22Rv1 (cell line): Measurements from ENCODE around the gene TBCEL.

Source experiments
- ZFX ChIP-seq: fragments of 450-650 bp; IDR thresholded peaks from 2 replicates; pipeline ENCODE4 v1.6.1; 2017; ENCODE audit warnings: antibody characterized with exemption, borderline replicate concordance
- TF ChIP-seq, protein P1 (sequence below): fragments of 450-650 bp; IDR thresholded peaks from 2 replicates; pipeline ENCODE4 v1.5.1; 2017; ENCODE audit warnings: mild to moderate bottlenecking

DNA sequence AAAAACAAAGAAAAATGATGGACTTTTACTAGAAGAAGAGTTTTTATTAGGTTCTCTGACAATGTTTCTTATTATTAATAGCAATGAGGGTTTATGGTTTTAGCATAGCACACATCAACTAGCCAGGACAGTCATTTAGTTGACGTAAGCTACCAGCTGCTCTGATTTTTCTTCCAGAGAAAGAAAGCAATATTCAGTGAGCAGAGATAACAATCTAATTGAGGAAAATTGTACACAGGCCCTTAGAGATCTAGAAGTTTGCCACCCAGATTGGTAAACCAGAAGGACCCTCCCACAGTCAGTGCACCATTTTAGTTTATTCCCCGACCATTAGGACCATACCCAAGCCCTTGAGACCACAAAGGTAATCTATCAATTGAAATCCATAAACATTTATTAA, 28.7 kb upstream of the TBCEL start:
- TF ChIP-seq, protein P1, sequence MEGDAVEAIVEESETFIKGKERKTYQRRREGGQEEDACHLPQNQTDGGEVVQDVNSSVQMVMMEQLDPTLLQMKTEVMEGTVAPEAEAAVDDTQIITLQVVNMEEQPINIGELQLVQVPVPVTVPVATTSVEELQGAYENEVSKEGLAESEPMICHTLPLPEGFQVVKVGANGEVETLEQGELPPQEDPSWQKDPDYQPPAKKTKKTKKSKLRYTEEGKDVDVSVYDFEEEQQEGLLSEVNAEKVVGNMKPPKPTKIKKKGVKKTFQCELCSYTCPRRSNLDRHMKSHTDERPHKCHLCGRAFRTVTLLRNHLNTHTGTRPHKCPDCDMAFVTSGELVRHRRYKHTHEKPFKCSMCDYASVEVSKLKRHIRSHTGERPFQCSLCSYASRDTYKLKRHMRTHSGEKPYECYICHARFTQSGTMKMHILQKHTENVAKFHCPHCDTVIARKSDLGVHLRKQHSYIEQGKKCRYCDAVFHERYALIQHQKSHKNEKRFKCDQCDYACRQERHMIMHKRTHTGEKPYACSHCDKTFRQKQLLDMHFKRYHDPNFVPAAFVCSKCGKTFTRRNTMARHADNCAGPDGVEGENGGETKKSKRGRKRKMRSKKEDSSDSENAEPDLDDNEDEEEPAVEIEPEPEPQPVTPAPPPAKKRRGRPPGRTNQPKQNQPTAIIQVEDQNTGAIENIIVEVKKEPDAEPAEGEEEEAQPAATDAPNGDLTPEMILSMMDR = no peak
- TF ChIP-seq ZFX = no peak
